CD4-positive, alpha-beta T cell (primary cell): ENCODE measurements around the gene SETBP1. TPM values are rescaled to one million over a fixed set of nuclear protein-coding genes. Genes with fewer than 3 reads are reported as not detected.

Experiments used
- ATAC-seq: fragments of 200-7000 bp; cut with Tn5 transposase; one replicate; pipeline ENCODE4 v1.10.0; 2022; ENCODE audit warnings: mild to moderate bottlenecking; ENCODE audit not compliant: poor library complexity
- CTCF ChIA-PET: fragments of 350-600 bp; sonication (Branson Sonifier 250); formaldehyde crosslinking; loops from one replicate; lab custom pipeline; 2021; ENCODE audit warnings: antibody characterized with exemption, inconsistent platforms; lab: Charles Lee
- POLR2A ChIA-PET: fragments of 350-600 bp; sonication (Branson Sonifier 250); formaldehyde crosslinking; loops from one replicate; lab custom pipeline; 2021; ENCODE audit warnings: antibody characterized with exemption, inconsistent platforms; lab: Charles Lee
- DNase-seq, 14 experiments: peaks; one replicate each; pipeline ENCODE4 v3.0.0-alpha.2; 2013 to 2020; ENCODE audit warnings: mixed read lengths in 2 of 14
- H3K27ac ChIP-seq, 2 donors: one replicate each; pipeline versions ENCODE4 v1.5.1 to v1.7.0; 2013; ENCODE audit warnings: low read length in 2 of 2, low read depth in 1 of 2, mild to moderate bottlenecking in 1 of 2
- H3K27me3 ChIP-seq, 2 experiments: 1 replicate in 1 of 2; 2 replicates in 1 of 2; pipeline versions ENCODE4 v1.6.1 to v1.7.0; 2013; ENCODE audit warnings: low read length in 2 of 2, control low read depth in 1 of 2, mild to moderate bottlenecking in 1 of 2, moderate library complexity in 1 of 2; ENCODE audit not compliant: insufficient read depth in 2 of 2, control insufficient read depth in 1 of 2
- H3K36me3 ChIP-seq: one replicate; pipeline ENCODE4 v1.6.1; 2013; ENCODE audit warnings: low read length, control low read depth; ENCODE audit not compliant: insufficient read depth
- H3K4me1 ChIP-seq: one replicate; pipeline ENCODE4 v1.6.1; 2013; ENCODE audit warnings: low read length, control low read depth; ENCODE audit not compliant: insufficient read depth
- H3K4me3 ChIP-seq: one replicate; pipeline ENCODE4 v1.5.1; 2013; ENCODE audit warnings: mild to moderate bottlenecking, low read length, moderate library complexity
- H3K9me3 ChIP-seq, 2 experiments: 1 replicate in 1 of 2; 2 replicates in 1 of 2; pipeline versions ENCODE4 v1.6.1 to v1.7.0; 2013; ENCODE audit warnings: low read length in 2 of 2, mild to moderate bottlenecking in 2 of 2, control low read depth in 1 of 2, moderate library complexity in 1 of 2; ENCODE audit not compliant: control insufficient read depth in 1 of 2, insufficient read depth in 1 of 2
- H3K27ac Mint-ChIP-seq: one replicate; pipeline ENCODE4 v1.8.0; 2020; ENCODE audit warnings: mixed read lengths
- H3K27me3 Mint-ChIP-seq: one replicate; pipeline ENCODE4 v1.8.0; 2021; ENCODE audit warnings: mixed read lengths
- H3K36me3 Mint-ChIP-seq: one replicate; pipeline ENCODE4 v1.8.0; 2021; ENCODE audit warnings: low read depth, mixed read lengths
- H3K4me1 Mint-ChIP-seq: one replicate; pipeline ENCODE4 v1.8.0; 2021; ENCODE audit warnings: low read depth, mixed read lengths
- H3K4me3 Mint-ChIP-seq: one replicate; pipeline ENCODE4 v1.8.0; 2020; ENCODE audit warnings: mild to moderate bottlenecking, mixed read lengths
- H3K9me3 Mint-ChIP-seq: one replicate; pipeline ENCODE4 v1.8.0; 2020; ENCODE audit warnings: mixed read lengths
- intact Hi-C, 2 experiments: fragments of 100-400 bp; cut with DNase I in 1 of 2; cut with micrococcal nuclease in 1 of 2; formaldehyde crosslinking; loops; one replicate each; pipeline versions ENCODE4 v1.15.1 to v1.9.0; 2023 to 2025; cut with DNase I, micrococcal nuclease
- total RNA-seq, 174 experiments: library from RNA in 2 of 174; stranded (reverse) in 2 of 174; gene quantifications; one replicate each; pipeline ENCODE4 v1.2.3 and lab custom pipeline; 2021 to 2026
- TF ChIP-seq, protein P1 (sequence below): fragments of 200-600 bp; IDR thresholded peaks from one replicate; pipeline ENCODE4 v1.8.0; 2022; ENCODE audit warnings: antibody characterized with exemption, mild to moderate bottlenecking

The SETBP1 gene
- total RNA-seq, 2 experiments from 2014 or later: 0.25 to 0.41 TPM

GRCh38 chr18:44870631-44871502, 190.2 kb downstream of the SETBP1 start:
- TF ChIP-seq, protein P1, sequence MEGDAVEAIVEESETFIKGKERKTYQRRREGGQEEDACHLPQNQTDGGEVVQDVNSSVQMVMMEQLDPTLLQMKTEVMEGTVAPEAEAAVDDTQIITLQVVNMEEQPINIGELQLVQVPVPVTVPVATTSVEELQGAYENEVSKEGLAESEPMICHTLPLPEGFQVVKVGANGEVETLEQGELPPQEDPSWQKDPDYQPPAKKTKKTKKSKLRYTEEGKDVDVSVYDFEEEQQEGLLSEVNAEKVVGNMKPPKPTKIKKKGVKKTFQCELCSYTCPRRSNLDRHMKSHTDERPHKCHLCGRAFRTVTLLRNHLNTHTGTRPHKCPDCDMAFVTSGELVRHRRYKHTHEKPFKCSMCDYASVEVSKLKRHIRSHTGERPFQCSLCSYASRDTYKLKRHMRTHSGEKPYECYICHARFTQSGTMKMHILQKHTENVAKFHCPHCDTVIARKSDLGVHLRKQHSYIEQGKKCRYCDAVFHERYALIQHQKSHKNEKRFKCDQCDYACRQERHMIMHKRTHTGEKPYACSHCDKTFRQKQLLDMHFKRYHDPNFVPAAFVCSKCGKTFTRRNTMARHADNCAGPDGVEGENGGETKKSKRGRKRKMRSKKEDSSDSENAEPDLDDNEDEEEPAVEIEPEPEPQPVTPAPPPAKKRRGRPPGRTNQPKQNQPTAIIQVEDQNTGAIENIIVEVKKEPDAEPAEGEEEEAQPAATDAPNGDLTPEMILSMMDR: no peak
- no peak overlapping the region for H3K4me3 Mint-ChIP-seq
- no peaks in the 10 kb centered on the region for H3K4me1 ChIP-seq
- H3K36me3 ChIP-seq: no peaks in the 10 kb centered on the region
- POLR2A ChIA-PET: interaction anchor here (1.2 kb wide), 1 partner anchor 16 kb away, joined by 3 read pairs; no protein-coding TSS in a partner anchor
- H3K9me3 Mint-ChIP-seq: peaks cover 2% of the 10 kb centered on the region
- intact Hi-C loops: no loop called here
- no peaks in the 10 kb centered on the region for H3K27me3 Mint-ChIP-seq
- H3K4me1 Mint-ChIP-seq: no peaks in the 10 kb centered on the region
- CTCF ChIA-PET: no interaction called here
- H3K36me3 Mint-ChIP-seq: no peaks in the 10 kb centered on the region
- no peaks in the 10 kb centered on the region for H3K27me3 ChIP-seq
- no peaks in the 10 kb centered on the region for H3K9me3 ChIP-seq
- H3K27ac ChIP-seq: no peak overlapping the region
- no peak overlapping the region for H3K27ac Mint-ChIP-seq
- H3K4me3 ChIP-seq: no peak overlapping the region
- no peak for ATAC-seq
- no peak for DNase-seq

DNA sequence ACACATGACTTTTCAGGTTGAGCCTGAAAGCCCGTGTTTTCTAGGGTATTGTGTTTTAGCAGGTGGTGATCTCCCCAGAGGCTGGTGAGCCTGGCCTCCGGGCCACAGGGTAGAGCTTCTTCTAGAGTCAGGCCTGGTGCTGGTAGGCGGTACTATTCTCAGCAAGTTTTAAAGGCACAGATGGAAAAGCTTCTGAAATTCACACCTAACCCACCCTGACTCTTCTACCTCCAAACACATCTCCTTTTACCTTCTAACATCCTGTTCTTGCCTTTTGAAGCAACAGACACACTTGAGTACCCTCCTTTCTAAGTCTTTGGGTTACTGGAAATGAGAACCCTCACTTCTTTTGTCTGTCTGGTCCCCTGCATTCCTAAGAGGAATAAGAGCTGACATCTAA, 191.1 kb downstream of the SETBP1 start:
- ATAC-seq (no peak), DNase-seq (no peak)
- peaks cover 2% of the 10 kb centered on the region for H3K9me3 Mint-ChIP-seq
- no peaks in the 10 kb centered on the region for H3K4me1 Mint-ChIP-seq
- TF ChIP-seq, protein P1: no peak
- no peaks in the 10 kb centered on the region for H3K36me3 ChIP-seq
- ChIA-PET CTCF (no interaction called here), POLR2A (no interaction called here)
- no peaks in the 10 kb centered on the region for H3K27me3 ChIP-seq
- H3K4me3 Mint-ChIP-seq: no peak overlapping the region
- intact Hi-C loops: no loop called here
- no peaks in the 10 kb centered on the region for H3K4me1 ChIP-seq
- no peak overlapping the region for H3K27ac Mint-ChIP-seq
- no peak overlapping the region for H3K4me3 ChIP-seq
- H3K9me3 ChIP-seq: no peaks in the 10 kb centered on the region
- H3K27ac ChIP-seq: no peak overlapping the region
- H3K36me3 Mint-ChIP-seq: no peaks in the 10 kb centered on the region
- no peaks in the 10 kb centered on the region for H3K27me3 Mint-ChIP-seq

DNA sequence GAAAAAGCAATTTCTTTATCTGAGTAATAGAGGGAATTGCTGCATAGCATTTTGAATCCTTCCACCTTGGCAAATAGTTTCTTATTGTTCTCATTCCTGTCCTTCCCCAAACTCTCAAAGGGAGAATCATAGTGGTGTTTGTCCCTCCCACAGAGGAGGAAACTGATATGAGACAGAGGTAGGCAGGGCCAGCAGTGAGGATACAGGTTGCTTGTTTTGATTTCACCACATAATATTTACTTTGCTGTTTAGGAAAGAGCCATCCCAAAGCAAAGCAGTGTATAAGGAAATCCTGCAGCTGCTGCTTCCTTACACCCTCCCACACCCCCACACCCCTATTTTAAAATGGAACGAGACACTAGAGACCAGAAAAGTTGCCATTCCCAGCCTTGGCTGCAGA, 195.3 kb downstream of the SETBP1 start:
- TF ChIP-seq, protein P1: no peak
- no peak overlapping the region for H3K4me3 Mint-ChIP-seq
- Histone ChIP-seq H3K4me3 (no peak overlapping the region), H3K27ac (no peak overlapping the region), H3K4me1 (no peaks in the 10 kb centered on the region), H3K36me3 (no peaks in the 10 kb centered on the region), H3K27me3 (no peaks in the 10 kb centered on the region), H3K9me3 (no peaks in the 10 kb centered on the region)
- CTCF ChIA-PET: no interaction called here
- H3K4me1 Mint-ChIP-seq: no peaks in the 10 kb centered on the region
- DNase-seq (no peak), ATAC-seq (no peak)
- intact Hi-C loops: no loop called here
- POLR2A ChIA-PET: no interaction called here
- H3K27me3 Mint-ChIP-seq: no peaks in the 10 kb centered on the region
- peaks cover 2% of the 10 kb centered on the region for H3K9me3 Mint-ChIP-seq
- H3K36me3 Mint-ChIP-seq: no peaks in the 10 kb centered on the region
- H3K27ac Mint-ChIP-seq: no peak overlapping the region
